ENCODE results near the gene FRMD8.

DNA sequence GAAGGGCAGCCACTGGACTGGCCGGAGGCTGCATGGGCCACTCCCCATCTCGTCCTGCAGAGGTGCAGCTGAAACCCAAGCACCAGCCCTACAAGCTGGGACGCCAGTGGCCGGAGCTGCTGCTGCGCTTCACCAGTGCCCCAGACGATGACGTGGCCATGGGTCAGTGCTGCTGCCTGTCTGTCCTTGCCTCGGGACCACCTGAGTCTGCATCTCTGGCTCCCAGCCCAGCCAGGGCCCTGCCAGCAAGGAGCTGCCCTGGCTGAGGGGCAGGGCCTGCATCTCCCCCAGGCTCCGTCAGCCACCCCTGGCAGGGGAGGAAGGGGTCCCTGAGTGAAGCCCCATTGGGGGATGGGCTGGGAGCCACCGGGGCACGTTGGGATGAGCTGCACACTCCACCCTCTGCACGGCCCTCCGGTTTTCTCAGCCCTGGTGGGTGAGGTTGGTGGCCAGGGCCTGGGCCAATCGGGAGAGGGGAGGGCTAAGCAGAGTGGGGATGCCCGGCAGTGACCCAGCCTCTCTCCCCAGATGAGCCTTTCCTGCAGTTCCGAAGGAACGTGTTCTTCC lies 7.2 kb downstream of the FRMD8 start:
- TF ChIP-seq, protein P1, sequence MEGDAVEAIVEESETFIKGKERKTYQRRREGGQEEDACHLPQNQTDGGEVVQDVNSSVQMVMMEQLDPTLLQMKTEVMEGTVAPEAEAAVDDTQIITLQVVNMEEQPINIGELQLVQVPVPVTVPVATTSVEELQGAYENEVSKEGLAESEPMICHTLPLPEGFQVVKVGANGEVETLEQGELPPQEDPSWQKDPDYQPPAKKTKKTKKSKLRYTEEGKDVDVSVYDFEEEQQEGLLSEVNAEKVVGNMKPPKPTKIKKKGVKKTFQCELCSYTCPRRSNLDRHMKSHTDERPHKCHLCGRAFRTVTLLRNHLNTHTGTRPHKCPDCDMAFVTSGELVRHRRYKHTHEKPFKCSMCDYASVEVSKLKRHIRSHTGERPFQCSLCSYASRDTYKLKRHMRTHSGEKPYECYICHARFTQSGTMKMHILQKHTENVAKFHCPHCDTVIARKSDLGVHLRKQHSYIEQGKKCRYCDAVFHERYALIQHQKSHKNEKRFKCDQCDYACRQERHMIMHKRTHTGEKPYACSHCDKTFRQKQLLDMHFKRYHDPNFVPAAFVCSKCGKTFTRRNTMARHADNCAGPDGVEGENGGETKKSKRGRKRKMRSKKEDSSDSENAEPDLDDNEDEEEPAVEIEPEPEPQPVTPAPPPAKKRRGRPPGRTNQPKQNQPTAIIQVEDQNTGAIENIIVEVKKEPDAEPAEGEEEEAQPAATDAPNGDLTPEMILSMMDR (IDR thresholded peaks at IDR 0.05) = no peak
- TF ChIP-seq POLR2A (IDR thresholded peaks at IDR 0.05) = no peak
- no peak for TF ChIP-seq POLR2AphosphoS5 (IDR thresholded peaks at IDR 0.05; ENCODE audit: insufficient read depth in 1 of 2, low read depth in 1 of 2)
